AG04449 (cell line): Measurements from ENCODE around the gene AKAP6.

Experiments used
- CTCF ChIA-PET: fragments of 350-600 bp; formaldehyde crosslinking; extraction: SDS; loops from one replicate; lab custom pipeline; 2021; ENCODE audit warnings: antibody characterized with exemption; lab: Yijun Ruan, JAX
- POLR2A ChIA-PET: fragments of 400-600, 350-600 bp; formaldehyde crosslinking; extraction: SDS; loops from one replicate; lab custom pipeline; 2020; ENCODE audit warnings: antibody characterized with exemption, inconsistent platforms; lab: Yijun Ruan, JAX
- DNase-seq: peaks from one replicate; pipeline ENCODE4 v3.0.0-alpha.2; 2010; ENCODE audit warnings: low read depth, low spot score
- H3K4me3 ChIP-seq: 2 replicates; pipeline ENCODE4 v1.5.1; 2011; ENCODE audit warnings: low read depth, mild to moderate bottlenecking, control low read depth, low read length
- CTCF ChIP-seq: IDR thresholded peaks from one replicate; pipeline ENCODE4 v1.5.1; 2011; ENCODE audit warnings: mild to moderate bottlenecking, moderate library complexity, low read length, control low read depth, inconsistent platforms; ENCODE audit not compliant: insufficient read depth; ENCODE audit errors: missing control alignments

AKAP6 gene

DNA sequence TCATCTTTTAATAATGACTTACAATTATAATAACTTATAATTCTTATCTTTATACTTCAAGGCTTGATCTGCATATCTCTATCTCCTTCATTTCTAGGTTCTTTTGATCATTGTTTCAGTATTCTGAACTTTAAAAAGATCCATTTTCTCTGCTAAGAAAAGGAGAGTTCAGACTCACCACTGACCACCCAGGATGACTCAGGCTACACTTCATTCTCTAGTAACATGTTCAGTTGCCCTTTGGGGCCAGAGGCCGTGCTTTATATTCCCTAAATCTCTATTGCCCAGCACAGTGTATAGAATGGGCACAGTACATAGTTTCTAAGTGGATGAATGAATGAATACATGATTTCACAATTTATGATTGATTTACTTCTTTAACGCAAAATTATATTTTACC is 268.7 kb downstream of the AKAP6 start:
- H3K4me3 ChIP-seq: no peak overlapping the region
- ChIA-PET CTCF (no interaction called here), POLR2A (no interaction called here)
- DNase-seq: no peak
- TF ChIP-seq CTCF: no peak

GRCh38 chr14:32601069-32601468 is 272.0 kb downstream of the AKAP6 start:
- ChIA-PET CTCF (interaction anchor here (1.4 kb wide), 1 partner anchor 8 kb away, joined by 3 read pairs; no protein-coding TSS in a partner anchor), POLR2A (no interaction called here)
- no peak for DNase-seq
- no peak for TF ChIP-seq CTCF
- H3K4me3 ChIP-seq: no peak overlapping the region

GRCh38 chr14:32601906-32602305 is 272.8 kb downstream of the AKAP6 start:
- POLR2A ChIA-PET: no interaction called here
- no peak for TF ChIP-seq CTCF
- DNase-seq: no peak
- CTCF ChIA-PET: interaction anchor here (1.4 kb wide), 2 partner anchors 9 to 10 kb away, joined by 3 to 4 read pairs; no protein-coding TSS in a partner anchor
- no peak overlapping the region for H3K4me3 ChIP-seq

DNA sequence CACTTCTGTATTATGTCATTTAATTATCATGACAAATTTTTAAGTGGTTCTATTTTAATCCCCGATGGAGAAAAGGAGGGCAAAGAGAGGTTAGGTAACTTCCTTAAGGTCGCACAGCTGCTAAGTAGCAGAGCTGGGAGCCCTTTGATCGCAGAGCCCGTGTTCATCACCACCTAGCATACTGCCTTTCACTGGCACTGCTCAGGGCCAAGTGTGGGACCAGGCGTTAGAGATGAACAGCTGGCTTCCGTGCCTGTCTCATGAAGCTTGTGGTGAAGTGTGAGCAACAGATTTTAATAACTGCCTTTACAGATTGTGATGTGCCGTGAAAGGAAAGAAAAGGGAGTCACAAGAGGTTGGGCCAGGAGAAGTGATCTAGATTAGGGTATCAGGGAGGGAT is 273.6 kb downstream of the AKAP6 start:
- CTCF ChIA-PET: interaction anchor here (0.6 to 1.4 kb wide), 3 partner anchors 9 to 27 kb away, joined by 3 to 4 read pairs (median 3); no protein-coding TSS in a partner anchor
- no peak overlapping the region for H3K4me3 ChIP-seq
- POLR2A ChIA-PET: interaction anchor here (0.6 kb wide), 1 partner anchor 11 kb away, joined by 3 read pairs; no protein-coding TSS in a partner anchor
- no peak for DNase-seq
- TF ChIP-seq CTCF: no peak

DNA sequence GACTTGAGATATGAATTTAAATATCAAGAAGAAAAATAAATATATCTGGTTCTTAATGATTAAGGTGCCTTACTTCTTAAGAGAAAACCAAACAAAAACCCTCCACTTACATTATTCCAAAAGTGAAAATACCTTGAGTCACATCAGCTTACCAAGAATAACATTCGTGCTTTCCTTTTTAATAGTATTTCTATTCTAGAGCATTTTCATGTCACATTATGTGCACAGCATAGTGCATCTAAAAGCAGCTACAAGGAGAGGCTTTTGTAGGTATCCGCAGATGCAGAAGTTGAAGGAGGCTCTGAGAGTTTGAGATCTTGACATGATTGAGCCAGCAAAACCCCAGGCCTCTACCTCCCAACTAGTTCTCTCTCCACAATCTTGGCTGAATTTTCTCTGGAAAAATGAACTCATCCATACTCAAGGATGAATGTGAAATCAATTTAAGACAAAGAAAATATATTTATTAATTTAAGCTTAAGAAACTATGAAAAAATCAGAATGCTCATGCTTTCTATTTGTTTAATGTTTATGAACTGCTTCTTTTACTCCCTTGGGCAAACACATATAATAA is 275.0 kb downstream of the AKAP6 start:
- ChIA-PET CTCF (no interaction called here), POLR2A (no interaction called here)
- no peak for DNase-seq
- TF ChIP-seq CTCF: no peak
- no peak overlapping the region for H3K4me3 ChIP-seq

- no peak for DNase-seq
- ChIA-PET CTCF (interaction anchor here (0.8 to 1.4 kb wide), 3 partner anchors 9 to 18 kb away, joined by 3 to 4 read pairs (median 3); no protein-coding TSS in a partner anchor), POLR2A (no interaction called here)
- H3K4me3 ChIP-seq: no peak overlapping the region
- no peak for TF ChIP-seq CTCF
Observed at GRCh38 chr14:32606301-32606700, 277.2 kb downstream of the AKAP6 start.
